Stimulated activated CD8-positive, alpha-beta memory T cell treated with anti-CD3 and anti-CD28 coated beads, Interleukin-4, amount 100 ng/mL, for 48 hours (primary cell): Measurements from ENCODE around the gene CAPS.

Source experiments
- DNase-seq: peaks from one replicate; pipeline ENCODE4 v3.0.0-alpha.2; 2020

The CAPS gene

GRCh38 chr19:5914946-5915781, 1.1 kb downstream of the CAPS start:
- DNase-seq = no peak

GRCh38 chr19:5915782-5916165, 1.7 kb downstream of the CAPS start:
- DNase-seq = no peak

- DNase-seq = no peak
Observed at GRCh38 chr19:5916181-5916708, 2.2 kb downstream of the CAPS start.

GRCh38 chr19:5917431-5918107, 3.5 kb downstream of the CAPS start:
- no peak for DNase-seq

- DNase-seq = no peak
Observed at GRCh38 chr19:5918463-5919079, 4.5 kb downstream of the CAPS start.

- no peak for DNase-seq
Observed at GRCh38 chr19:5921516-5922160, 7.6 kb downstream of the CAPS start.

GRCh38 chr19:5922161-5922545, 8.1 kb downstream of the CAPS start:
- DNase-seq = no peak

GRCh38 chr19:5923356-5923755, 9.3 kb downstream of the CAPS start:
- DNase-seq = no peak

GRCh38 chr19:5925830-5926427, 11.9 kb downstream of the CAPS start:
- no peak for DNase-seq

- DNase-seq = no peak
Observed at GRCh38 chr19:5926641-5927440, 12.8 kb downstream of the CAPS start.

GRCh38 chr19:5927441-5927821, 13.4 kb downstream of the CAPS start:
- DNase-seq = no peak

GRCh38 chr19:5929179-5929578, 15.1 kb downstream of the CAPS start:
- no peak for DNase-seq

- DNase-seq = no peak
Observed at GRCh38 chr19:5929625-5930024, 15.6 kb downstream of the CAPS start.

- no peak for DNase-seq
Observed at GRCh38 chr19:5931251-5931650, 17.2 kb downstream of the CAPS start.

GRCh38 chr19:5932146-5932545, 18.1 kb downstream of the CAPS start:
- DNase-seq = no peak

GRCh38 chr19:5932609-5933262, 18.7 kb downstream of the CAPS start:
- no peak for DNase-seq

- no peak for DNase-seq
Observed at GRCh38 chr19:5933391-5934068, 19.5 kb downstream of the CAPS start.

- no peak for DNase-seq
Observed at GRCh38 chr19:5934069-5934401, 20.0 kb downstream of the CAPS start.

GRCh38 chr19:5934774-5935472, 20.9 kb downstream of the CAPS start:
- DNase-seq = no peak
